GM12865 (cell line): ENCODE data around the gene ZFTA.
A peak's percentile ranks its signal among the peaks of the same experiment; 100 is the strongest.

ENCODE experiments used
- DNase-seq: peaks from one replicate; pipeline ENCODE4 v3.0.0; 2010; ENCODE audit warnings: low read depth
- H3K4me3 ChIP-seq: 2 replicates; pipeline ENCODE4 v1.5.1; 2011; ENCODE audit warnings: mild to moderate bottlenecking, low read depth, low read length, control low read depth
- CTCF ChIP-seq: IDR thresholded peaks from 2 replicates; pipeline ENCODE4 v1.5.1; 2011; ENCODE audit warnings: low read length, control low read depth, low read depth, inconsistent platforms; ENCODE audit not compliant: insufficient read depth; ENCODE audit errors: missing control alignments

Gene ZFTA

GRCh38 chr11:63768237-63769041 lies at the start of gene ZFTA:
ZFTA (minus strand) TSS chr11:63768775; CDS start chr11:63768622, 153 bp downstream.
- peak; percentile 74 for DNase-seq
- peak within 1 kb of the TSS; percentile 93 for H3K4me3 ChIP-seq
- peak; percentile 72 for TF ChIP-seq CTCF

GRCh38 chr11:63817758-63818498 lies 49.4 kb upstream of the ZFTA start:
- TF ChIP-seq CTCF: no peak
- H3K4me3 ChIP-seq: no peak overlapping the region
- no peak for DNase-seq

GRCh38 chr11:63816732-63817131 lies 48.2 kb upstream of the ZFTA start:
- no peak for DNase-seq
- TF ChIP-seq CTCF: no peak
- no peak overlapping the region for H3K4me3 ChIP-seq

GRCh38 chr11:63816166-63816565 lies 47.6 kb upstream of the ZFTA start:
- no peak overlapping the region for H3K4me3 ChIP-seq
- no peak for DNase-seq
- TF ChIP-seq CTCF: no peak

GRCh38 chr11:63814383-63814736 lies 45.8 kb upstream of the ZFTA start:
- H3K4me3 ChIP-seq: peak overlapping the region; percentile 95
- peak; percentile 48 for DNase-seq
- TF ChIP-seq CTCF: no peak

GRCh38 chr11:63813563-63814382 lies 45.2 kb upstream of the ZFTA start:
- TF ChIP-seq CTCF: no peak
- DNase-seq: peak; percentile 68

More at GRCh38 chr11:63813563-63814382, 45.2 kb upstream of the ZFTA start:
- H3K4me3 ChIP-seq: peak overlapping the region; percentile 95
